NCI-H345 (cell line): ENCODE data around the gene PKN1.
"Not testable (repeated sequence)": the region's sequence is repeated elsewhere in the genome, so short reads cannot be mapped to it uniquely, and the experiment has no call there.

Experiments
- DNase-seq: peaks from one replicate; lab custom pipeline; 2025; lab: John Stamatoyannopoulos, UW

The PKN1 gene

GRCh38 chr19:14430712-14431111 lies 2.4 kb upstream of the PKN1 start:
- no peak for DNase-seq

DNA sequence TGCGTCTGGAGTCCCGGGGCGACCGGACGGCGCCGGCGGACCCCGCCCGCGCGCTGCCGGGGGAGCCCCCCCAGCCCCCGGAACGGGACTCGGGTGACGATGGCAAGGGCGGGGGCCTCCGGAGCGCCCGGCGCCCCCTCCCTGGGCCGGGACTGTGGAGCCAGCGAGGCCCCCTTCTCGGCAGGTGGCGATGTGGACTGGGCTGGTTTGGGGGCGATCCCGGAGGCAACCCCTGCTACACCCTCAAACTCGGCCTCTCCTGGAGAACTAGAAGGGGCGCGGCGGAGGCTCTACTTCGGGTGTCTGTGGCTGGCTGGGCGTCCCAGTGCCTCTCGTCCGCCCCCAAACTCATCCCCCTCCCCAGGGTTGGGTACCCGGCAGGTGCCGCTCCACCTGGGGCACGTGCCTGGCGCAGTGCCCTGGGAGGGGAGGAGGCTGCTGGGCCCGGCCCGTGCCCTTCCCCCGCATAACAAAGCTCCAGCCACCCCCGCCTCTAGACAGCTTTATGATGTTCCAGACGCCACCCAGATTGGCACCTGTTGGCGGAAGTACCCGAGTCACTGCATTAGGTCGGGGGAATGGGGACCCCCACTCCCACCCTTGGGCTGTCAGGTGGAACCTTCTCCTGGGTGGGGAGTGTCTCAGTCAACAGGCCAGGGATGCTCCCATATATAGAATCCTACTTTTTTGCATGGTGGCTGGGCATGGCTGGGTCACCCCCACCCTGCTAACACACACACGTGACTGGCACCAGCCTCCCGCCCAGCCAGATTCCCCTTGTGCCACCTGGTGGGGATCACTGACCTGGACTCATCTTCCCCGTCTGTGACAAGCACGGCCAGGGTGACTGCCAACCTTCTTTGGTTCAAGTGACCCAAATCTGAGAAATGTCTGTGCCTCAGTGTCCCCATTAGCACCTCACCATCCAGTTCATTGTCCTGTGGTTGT lies 722 bp downstream of the PKN1 start:
- peak; percentile 73 for DNase-seq

- no peak for DNase-seq
These were observed 1.6 kb downstream of the PKN1 start for GRCh38 chr19:14434543-14435319.

DNA sequence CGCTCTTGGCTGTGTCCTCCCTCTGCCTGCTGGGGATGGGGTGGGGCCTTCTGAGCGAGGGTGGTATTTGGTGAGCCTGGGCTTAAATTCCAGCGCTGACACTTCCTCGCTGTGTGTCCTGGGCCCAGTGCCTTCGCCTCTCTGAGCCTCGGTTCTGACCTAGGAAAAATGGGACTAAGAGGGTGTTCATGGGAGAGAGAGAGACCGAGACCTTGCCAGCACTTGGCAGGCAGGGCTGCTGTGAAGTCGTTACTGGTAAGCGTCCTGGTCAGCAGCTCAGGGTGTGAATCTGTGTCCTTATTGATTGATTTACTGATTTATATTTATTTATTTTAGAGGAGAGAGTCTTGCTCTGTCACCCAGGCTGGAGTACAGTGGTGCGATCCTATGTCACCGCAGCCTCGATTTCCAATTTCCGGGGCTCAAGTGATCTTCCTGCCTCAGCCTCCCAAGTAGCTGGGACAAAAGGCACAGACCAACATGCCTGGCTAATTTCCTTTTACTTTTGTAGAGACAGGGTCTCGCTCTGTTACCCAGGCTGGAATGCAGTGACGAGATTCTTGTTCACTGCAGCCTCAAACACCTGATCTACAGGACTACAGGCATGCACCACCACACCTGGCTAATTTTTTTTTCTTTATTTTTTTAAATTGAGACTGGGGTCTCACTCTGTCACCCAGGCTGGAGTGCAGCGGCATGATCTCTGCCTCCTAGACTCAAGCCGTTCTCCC lies 2.4 kb downstream of the PKN1 start:
- DNase-seq: no peak

DNA sequence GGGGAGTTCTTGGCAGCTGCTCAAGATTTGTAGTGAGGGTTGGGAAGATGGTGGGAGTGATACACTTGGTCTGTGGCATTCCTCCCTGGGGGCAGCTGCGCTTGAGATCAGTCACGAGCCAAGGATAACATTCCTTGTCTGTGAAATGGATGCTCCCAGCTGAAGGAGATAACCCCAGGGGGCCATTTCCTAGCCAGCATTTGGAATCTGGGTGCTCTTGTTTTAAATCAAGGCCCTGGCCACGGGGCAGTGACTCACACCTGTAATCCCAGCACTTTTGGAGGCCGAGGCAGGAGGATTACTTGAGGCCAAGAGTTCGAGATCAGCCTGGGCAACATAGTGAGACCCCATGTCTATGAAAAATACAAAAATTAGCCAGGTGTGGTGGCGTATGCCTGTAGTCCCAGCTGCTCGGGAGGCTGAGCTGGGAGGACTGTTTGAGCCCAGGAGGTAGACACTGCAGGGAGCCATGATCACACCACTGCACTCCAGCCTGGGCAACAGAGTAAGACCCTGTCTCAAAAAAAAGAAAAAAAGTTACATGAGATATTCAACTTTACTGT lies 4.6 kb downstream of the PKN1 start:
- DNase-seq: no peak

- DNase-seq: no peak
These were observed 5.9 kb downstream of the PKN1 start for GRCh38 chr19:14439014-14439413.

GRCh38 chr19:14440049-14440448 lies 6.9 kb downstream of the PKN1 start:
- no peak for DNase-seq

DNA sequence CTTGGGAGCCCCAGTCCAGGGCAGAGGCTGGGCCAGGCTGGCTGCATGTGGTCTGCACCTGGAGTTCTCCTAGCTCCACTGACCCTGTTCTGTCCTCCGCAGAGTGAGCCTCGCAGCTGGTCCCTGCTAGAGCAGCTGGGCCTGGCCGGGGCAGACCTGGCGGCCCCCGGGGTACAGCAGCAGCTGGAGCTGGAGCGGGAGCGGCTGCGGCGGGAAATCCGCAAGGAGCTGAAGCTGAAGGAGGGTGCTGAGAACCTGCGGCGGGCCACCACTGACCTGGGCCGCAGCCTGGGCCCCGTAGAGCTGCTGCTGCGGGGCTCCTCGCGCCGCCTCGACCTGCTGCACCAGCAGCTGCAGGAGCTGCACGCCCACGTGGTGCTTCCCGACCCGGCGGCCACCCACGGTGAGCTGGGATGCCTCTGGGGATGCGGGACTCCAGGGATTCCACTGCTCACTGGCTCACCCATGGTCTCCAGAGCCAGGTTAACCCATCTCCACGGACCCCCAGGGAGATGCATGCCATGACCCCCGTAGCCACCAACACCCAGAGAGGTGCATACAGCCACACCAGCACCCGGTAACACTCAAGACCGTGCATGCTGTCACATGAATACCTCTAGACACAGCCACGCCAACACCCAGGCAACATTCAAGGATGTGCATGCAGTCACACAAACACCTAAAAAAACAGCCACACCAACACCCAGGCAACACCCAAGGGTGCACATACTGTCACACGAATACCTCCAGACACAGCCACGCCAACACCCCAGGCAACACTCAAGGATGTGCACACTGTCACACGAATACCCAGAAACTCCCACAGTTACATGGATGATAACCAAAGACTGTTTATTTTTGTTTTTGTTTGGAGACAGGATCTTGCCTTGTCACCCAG lies 8.2 kb downstream of the PKN1 start:
- DNase-seq: no peak

DNA sequence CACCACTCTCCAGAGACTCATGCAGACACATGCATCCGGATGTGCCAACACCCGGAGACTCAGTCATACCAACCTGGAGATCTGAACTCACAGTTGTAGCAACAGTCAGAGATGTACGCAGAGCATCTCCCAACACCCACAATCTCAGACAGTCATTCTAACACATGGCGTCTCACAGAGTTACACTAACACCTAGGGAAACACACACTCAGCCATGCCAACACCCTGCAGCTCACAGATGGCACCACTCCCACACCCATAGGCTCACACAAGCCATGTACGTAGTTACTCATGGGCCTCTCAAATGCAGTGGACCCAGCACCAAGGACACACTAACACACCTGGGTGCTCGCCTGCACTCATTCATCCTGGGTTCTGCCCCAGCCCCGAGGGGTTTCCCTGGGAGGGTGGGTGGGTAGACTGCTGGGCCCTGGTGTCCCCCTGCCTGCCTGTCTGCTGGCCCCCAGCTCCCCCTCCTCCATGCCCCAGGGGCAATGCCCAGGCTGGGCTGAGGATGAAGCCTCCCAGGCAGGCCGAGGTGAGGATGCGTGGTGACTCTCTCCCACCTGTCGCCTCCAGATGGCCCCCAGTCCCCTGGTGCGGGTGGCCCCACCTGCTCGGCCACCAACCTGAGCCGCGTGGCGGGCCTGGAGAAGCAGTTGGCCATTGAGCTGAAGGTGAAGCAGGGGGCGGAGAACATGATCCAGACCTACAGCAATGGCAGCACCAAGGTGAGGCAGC lies 10.0 kb downstream of the PKN1 start:
- DNase-seq: no peak

DNA sequence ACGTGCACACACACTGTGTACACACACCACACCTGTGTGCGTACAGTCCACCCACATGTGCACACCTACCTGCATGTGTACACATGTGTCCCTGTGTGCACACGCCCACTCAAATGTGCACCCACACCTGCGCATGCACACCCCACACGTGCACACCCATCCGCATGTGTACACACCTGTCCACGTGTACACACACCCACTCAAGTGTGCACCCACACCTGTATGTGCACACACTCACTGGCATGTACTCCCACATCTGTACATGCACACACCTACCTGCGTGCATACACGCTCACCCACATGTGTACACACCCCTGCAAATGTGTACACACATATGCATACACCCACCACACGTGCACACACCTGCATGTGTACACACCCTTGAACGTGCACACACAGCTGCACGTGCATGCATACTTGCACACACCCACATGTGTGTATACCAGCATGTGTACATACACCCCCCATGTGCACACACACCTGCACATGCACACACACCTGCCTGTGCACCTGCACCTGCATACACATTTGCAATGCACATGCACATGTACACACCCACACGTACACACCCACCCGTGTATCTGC lies 10.6 kb downstream of the PKN1 start:
- no peak for DNase-seq

DNA sequence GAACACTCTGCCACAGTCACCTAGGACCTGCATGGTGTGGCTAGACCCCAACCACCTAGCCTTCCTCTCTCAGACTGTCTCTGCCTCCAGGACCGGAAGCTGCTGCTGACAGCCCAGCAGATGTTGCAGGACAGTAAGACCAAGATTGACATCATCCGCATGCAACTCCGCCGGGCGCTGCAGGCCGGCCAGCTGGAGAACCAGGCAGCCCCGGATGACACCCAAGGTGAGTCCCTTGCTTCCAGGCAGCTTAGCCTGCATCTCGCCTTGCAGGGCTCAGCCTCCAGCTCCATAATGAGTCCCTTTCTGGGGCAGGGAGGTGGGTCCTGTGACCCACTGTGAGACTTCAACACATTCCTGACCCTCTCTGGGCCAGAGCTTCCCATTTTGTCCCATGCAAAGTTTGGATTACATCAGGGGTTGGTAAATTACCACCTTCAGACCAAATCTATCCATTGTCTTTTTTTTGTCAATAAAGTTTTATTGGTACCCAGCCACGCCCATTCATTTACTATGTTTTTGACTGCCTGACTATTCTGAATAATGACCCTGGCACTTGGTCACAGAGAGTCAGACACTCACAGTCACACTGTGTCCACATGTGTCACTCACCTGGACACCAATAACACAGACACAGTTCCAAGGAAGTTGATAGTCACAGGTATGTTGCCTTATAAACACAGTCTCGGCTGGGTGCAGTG lies 13.4 kb downstream of the PKN1 start:
- no peak for DNase-seq

GRCh38 chr19:14449321-14449720 lies 16.2 kb downstream of the PKN1 start:
- no peak for DNase-seq

DNA sequence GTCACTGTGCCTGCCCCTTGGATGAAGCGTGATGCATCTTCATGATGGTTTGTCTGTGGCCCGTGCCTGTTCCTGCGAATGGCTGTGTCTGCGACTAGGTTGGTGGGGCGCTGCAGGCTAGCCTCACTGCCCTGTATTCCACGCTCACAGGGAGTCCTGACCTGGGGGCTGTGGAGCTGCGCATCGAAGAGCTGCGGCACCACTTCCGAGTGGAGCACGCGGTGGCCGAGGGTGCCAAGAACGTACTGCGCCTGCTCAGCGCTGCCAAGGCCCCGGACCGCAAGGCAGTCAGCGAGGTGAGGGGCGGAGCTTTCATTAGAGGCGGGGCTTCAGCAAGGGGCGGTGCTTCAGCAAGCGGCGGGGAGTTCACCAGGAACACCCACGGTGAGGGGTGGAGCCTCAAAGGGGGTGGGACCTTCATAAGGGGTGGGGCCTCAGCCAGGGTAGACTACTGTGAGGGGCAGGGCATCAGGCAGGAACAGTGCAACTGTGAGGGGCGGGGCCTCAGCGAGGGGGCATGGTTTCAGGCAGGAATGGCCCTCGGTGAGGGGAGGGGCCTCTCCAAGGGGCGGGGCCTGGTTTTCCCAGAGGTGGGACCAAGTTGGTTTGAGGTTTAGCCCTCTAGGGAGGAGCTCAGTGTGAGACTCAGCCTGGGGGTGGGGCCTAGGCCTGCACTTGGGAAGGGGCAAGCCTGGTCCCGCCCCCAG lies 17.2 kb downstream of the PKN1 start:
- DNase-seq: no peak

GRCh38 chr19:14450876-14451275 lies 17.8 kb downstream of the PKN1 start:
- no peak for DNase-seq

DNA sequence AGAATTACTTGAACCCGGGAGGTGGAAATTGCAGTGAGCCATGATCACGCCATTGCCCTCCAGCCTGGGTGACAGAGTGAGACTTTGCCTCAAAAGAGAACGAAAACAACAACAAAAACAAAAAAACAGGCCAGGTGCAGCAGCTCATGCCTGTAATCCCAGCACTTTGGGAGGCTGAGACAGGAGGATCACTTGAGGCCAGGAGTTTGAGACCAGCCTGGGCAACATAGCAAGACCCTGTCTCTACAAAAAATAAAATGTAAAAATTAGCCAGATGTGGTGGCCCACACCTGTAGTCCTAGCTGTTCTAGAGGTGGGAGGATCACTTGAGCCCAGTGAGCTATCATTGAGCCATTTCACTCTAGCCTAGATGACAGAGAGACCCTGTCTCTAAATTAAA lies 19.2 kb downstream of the PKN1 start:
- DNase-seq: not testable (repeated sequence)

GRCh38 chr19:14459703-14460102 lies 26.6 kb downstream of the PKN1 start:
- DNase-seq: no peak

DNA sequence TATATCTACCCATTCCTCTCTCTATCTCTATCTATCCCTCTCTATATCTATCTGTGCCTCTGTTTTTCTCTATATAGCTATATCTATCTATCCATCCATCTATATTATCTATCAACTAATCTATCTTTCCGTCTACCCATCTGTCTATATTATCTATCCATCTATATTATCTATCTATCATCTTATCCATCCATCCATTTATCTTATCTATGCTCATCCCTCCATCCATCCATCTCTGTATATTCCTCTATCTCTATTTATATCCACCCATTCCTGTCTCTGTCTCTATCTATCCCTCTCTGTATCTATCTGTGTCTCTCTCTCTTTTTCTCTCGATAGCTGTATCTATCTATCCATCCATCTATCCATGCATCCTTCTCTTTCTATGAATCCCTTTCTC lies 27.8 kb downstream of the PKN1 start:
- DNase-seq: no peak

GRCh38 chr19:14462401-14462800 lies 29.3 kb downstream of the PKN1 start:
- DNase-seq: not testable (repeated sequence)

DNA sequence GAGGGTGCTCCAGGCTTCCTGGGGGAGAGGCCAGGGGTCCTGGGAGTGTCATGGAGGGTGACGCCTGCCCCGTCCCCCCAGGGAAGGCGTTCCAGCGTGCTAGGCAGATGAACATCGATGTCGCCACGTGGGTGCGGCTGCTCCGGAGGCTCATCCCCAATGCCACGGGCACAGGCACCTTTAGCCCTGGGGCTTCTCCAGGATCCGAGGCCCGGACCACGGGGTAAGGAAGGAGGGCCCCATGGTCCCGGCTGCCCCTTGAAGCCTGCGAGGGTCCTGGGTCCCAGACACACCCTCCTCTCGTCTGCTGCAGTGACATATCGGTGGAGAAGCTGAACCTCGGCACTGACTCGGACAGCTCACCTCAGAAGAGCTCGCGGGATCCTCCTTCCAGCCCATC lies 30.6 kb downstream of the PKN1 start:
- DNase-seq: no peak
